Kidney (tissue), 14 donors: ENCODE measurements around the gene RIMS1. TPM values are rescaled to one million over a fixed set of nuclear protein-coding genes. Genes with fewer than 3 reads are reported as not detected.

ENCODE experiments used
- DNase-seq, 5 donors: peaks; one replicate each; pipeline ENCODE4 v3.0.0-alpha.2; 2013 to 2020
- FAIRE-seq: peaks from 2 replicates; lab custom pipeline; 2012; peaks lifted over from hg19 to GRCh38; lab: Jason Lieb, UNC
- H3K27ac ChIP-seq, 2 donors: one replicate each; pipeline ENCODE4 v1.7.0; 2013; ENCODE audit warnings: low read depth in 2 of 2, low read length in 2 of 2, inconsistent platforms in 1 of 2
- H3K27me3 ChIP-seq: one replicate; pipeline ENCODE4 v1.7.1; 2013; ENCODE audit warnings: low read length, inconsistent platforms; ENCODE audit not compliant: control insufficient read depth, insufficient read depth
- H3K36me3 ChIP-seq, 3 donors: one replicate each; pipeline versions ENCODE4 v1.7.0 to v1.7.1; 2013; ENCODE audit warnings: low read length in 3 of 3, control low read depth in 1 of 3, inconsistent platforms in 1 of 3; ENCODE audit not compliant: insufficient read depth in 3 of 3, control insufficient read depth in 2 of 3
- H3K4me1 ChIP-seq, 3 donors: one replicate each; pipeline versions ENCODE4 v1.7.0 to v1.7.1; 2013; ENCODE audit warnings: low read length in 3 of 3, inconsistent platforms in 1 of 3, low read depth in 1 of 3; ENCODE audit not compliant: control insufficient read depth in 2 of 3, insufficient read depth in 2 of 3
- H3K4me3 ChIP-seq, 3 donors: one replicate each; pipeline versions ENCODE4 v1.7.0 to v1.8.1; 2013; ENCODE audit warnings: low read length in 3 of 3, control low read depth in 1 of 3, inconsistent platforms in 1 of 3
- H3K9ac ChIP-seq, 3 donors: one replicate each; pipeline versions ENCODE4 v1.7.0 to v1.7.1; 2013; ENCODE audit warnings: low read length in 3 of 3, control low read depth in 1 of 3, inconsistent platforms in 1 of 3
- H3K9me3 ChIP-seq, 3 donors: one replicate each; pipeline versions ENCODE4 v1.7.0 to v1.7.1; 2013; ENCODE audit warnings: low read length in 3 of 3, control low read depth in 1 of 3, inconsistent platforms in 1 of 3; ENCODE audit not compliant: control insufficient read depth in 2 of 3, insufficient read depth in 1 of 3
- CTCF ChIP-seq: IDR thresholded peaks from 3 replicates; pipeline ENCODE4 v1.5.1; 2012; ENCODE audit warnings: mild to moderate bottlenecking, moderate library complexity, borderline replicate concordance; ENCODE audit not compliant: insufficient read depth; ENCODE audit errors: extremely low read depth
- intact Hi-C: fragments of 100-400 bp; cut with DNase I; formaldehyde crosslinking; loops from one replicate; pipeline ENCODE4 v1.11.1; 2022
- polyA plus RNA-seq: library from polyadenylated mRNA; stranded (reverse); fragments of 350-450 nt; fragmentation: Illumina TruSeq; extraction: RNeasy Lipid Tissue Mini Kit (QIAGEN cat#74804); gene quantifications from one replicate; pipeline ENCODE4 v1.2.3, GENCODE V29; 2014; ENCODE audit warnings: low read depth, low replicate concordance; ENCODE audit not compliant: insufficient read depth
- total RNA-seq: library from RNA; stranded (reverse); fragmentation: NEBNext Ultra II Directional; extraction: Animal tissue kit (Norgen Biotek cat#: 25700); gene quantifications from one replicate; pipeline ENCODE4 v1.2.1, GENCODE V29; 2021
- donor health status: control.
- donor health status: control.
- donor health status: control.
- donor health status: control.
- donor health status: control.
- donor health status: DM: yes; HTN: yes; CAD: no.
- donor health status: Normal renal cell carcinoma (clear cell type).

Gene RIMS1
- total and polyA plus RNA-seq, 2 donors from 2014 or later: 4.5 TPM; not detected in 1

- H3K9me3 ChIP-seq: no peaks in the 10 kb centered on the region
- FAIRE-seq (no peak), DNase-seq (no peak)
- no peak overlapping the region for H3K4me3 ChIP-seq
- no peak overlapping the region for H3K27ac ChIP-seq
- intact Hi-C loops: no loop called here
- no peak for TF ChIP-seq CTCF
- no peaks in the 10 kb centered on the region for H3K27me3 ChIP-seq
- H3K36me3 ChIP-seq: no peaks in the 10 kb centered on the region
- H3K9ac ChIP-seq: no peak overlapping the region
- no peaks in the 10 kb centered on the region for H3K4me1 ChIP-seq
Measured at GRCh38 chr6:72049376-72049775, 163.0 kb downstream of the RIMS1 start.

- Histone ChIP-seq H3K4me3 (no peak overlapping the region), H3K9me3 (no peaks in the 10 kb centered on the region), H3K27me3 (no peaks in the 10 kb centered on the region), H3K27ac (no peak overlapping the region), H3K36me3 (no peaks in the 10 kb centered on the region), H3K4me1 (no peaks in the 10 kb centered on the region), H3K9ac (no peak overlapping the region)
- TF ChIP-seq CTCF: no peak
- FAIRE-seq: no peak
- intact Hi-C loops: no loop called here
- no peak for DNase-seq
Measured at GRCh38 chr6:72061286-72061685, 174.9 kb downstream of the RIMS1 start.

DNA sequence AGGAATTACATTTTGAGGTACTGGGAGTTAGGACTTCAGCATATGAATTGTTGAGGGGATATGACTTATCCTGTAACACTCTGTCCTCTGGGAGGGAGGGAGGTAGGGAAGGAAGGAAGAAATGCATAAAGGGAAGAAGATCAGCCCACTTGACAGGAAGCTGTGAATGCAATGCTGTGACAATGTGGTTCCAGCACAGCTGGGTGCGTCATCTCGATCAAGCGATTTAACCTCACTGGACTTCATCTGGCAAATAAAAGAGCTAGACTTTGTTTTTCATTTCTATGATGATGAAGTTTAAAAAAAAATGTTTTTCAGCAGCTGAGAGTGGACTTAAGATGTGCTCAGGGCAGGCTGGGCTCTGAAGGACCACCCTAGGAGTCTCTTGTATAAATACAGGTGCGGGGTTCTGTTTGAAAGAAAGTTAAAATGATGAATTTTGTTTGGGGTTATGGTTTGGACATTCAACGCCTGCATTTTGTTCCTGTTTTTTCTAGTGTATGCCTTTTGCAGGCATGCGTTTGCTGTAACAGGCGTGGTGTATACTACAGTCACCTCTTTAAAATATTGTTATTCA lies 178.1 kb downstream of the RIMS1 start:
- no peaks in the 10 kb centered on the region for H3K27me3 ChIP-seq
- intact Hi-C loops: no loop called here
- no peak overlapping the region for H3K27ac ChIP-seq
- no peaks in the 10 kb centered on the region for H3K36me3 ChIP-seq
- no peak overlapping the region for H3K4me3 ChIP-seq
- H3K9ac ChIP-seq: no peak overlapping the region
- no peak for FAIRE-seq
- H3K4me1 ChIP-seq: no peaks in the 10 kb centered on the region
- no peak for TF ChIP-seq CTCF
- no peak for DNase-seq
- no peaks in the 10 kb centered on the region for H3K9me3 ChIP-seq

GRCh38 chr6:72078096-72078495 lies 191.7 kb downstream of the RIMS1 start:
- Histone ChIP-seq H3K9ac (no peak overlapping the region), H3K4me3 (no peak overlapping the region), H3K9me3 (no peaks in the 10 kb centered on the region), H3K36me3 (no peaks in the 10 kb centered on the region), H3K27ac (no peak overlapping the region), H3K27me3 (no peaks in the 10 kb centered on the region), H3K4me1 (no peaks in the 10 kb centered on the region)
- intact Hi-C loops: no loop called here
- DNase-seq (no peak), FAIRE-seq (no peak)
- no peak for TF ChIP-seq CTCF
